Heart right ventricle (tissue), 16 donors: ENCODE data around the gene NAA15. TPM values are rescaled to one million over a fixed set of nuclear protein-coding genes. Genes with fewer than 3 reads are reported as not detected.

ENCODE experiments used
- ATAC-seq, 8 donors: fragments of 200-7000 bp; cut with Tn5 transposase; one replicate each; pipeline ENCODE4 v1.9.1; 2020; ENCODE audit warnings: mild to moderate bottlenecking in 8 of 8, moderate library complexity in 8 of 8, moderate number of reproducible peaks in 1 of 8
- DNase-seq, 2 donors: peaks; one replicate each; pipeline ENCODE4 v3.0.0-alpha.2; 2020
- H3K27ac ChIP-seq, 10 donors: fragments of 200-600 bp; sonication (generic) in 2 of 10; one replicate each; pipeline versions ENCODE4 v1.5.0 to v1.8.0; 2020 to 2022; ENCODE audit warnings: mild to moderate bottlenecking in 3 of 10
- H3K27me3 ChIP-seq, 7 donors: fragments of 200-600 bp; one replicate each; pipeline ENCODE4 v1.8.0; 2021 to 2022; ENCODE audit warnings: mild to moderate bottlenecking in 2 of 7
- H3K36me3 ChIP-seq, 9 donors: fragments of 200-600 bp; sonication (generic) in 1 of 9; one replicate each; pipeline versions ENCODE4 v1.5.0 to v1.8.0; 2020 to 2022; ENCODE audit warnings: mild to moderate bottlenecking in 2 of 9
- H3K4me1 ChIP-seq, 9 donors: fragments of 200-600 bp; sonication (generic) in 1 of 9; one replicate each; pipeline versions ENCODE4 v1.5.0 to v1.8.0; 2020 to 2022; ENCODE audit warnings: mild to moderate bottlenecking in 4 of 9
- H3K4me3 ChIP-seq, 10 donors: fragments of 200-600 bp; sonication (generic) in 2 of 10; one replicate each; pipeline versions ENCODE4 v1.5.0 to v1.8.0; 2020 to 2022; ENCODE audit warnings: mild to moderate bottlenecking in 7 of 10, moderate library complexity in 2 of 10
- H3K9me3 ChIP-seq, 11 donors: fragments of 200-600 bp in 10 of 11; sonication (generic) in 2 of 11; one replicate each; pipeline versions ENCODE4 v1.5.0 to v1.8.0; 2013 to 2022; ENCODE audit warnings: mild to moderate bottlenecking in 2 of 11, control low read depth in 1 of 11, moderate library complexity in 1 of 11
- CTCF ChIP-seq, 9 donors: fragments of 200-600 bp; sonication (generic) in 2 of 9; IDR thresholded peaks; one replicate each; pipeline versions ENCODE4 v1.5.0 to v1.8.0; 2021 to 2022; ENCODE audit warnings: antibody characterized with exemption in 9 of 9, mild to moderate bottlenecking in 5 of 9, moderate library complexity in 1 of 9
- WGBS, 2 donors: extraction: QIAGEN DNeasy Blood & Tissue Kit; methylation state at CpG; one replicate each; pipeline ENCODE4 v1.1.7; 2013; ENCODE audit warnings: inconsistent platforms in 1 of 2; 5-methylcytosine and 5-hydroxymethylcytosine counted together
- intact Hi-C, 10 donors: fragments of 100-400 bp; cut with DNase I; formaldehyde crosslinking; loops; one replicate each; pipeline versions ENCODE4 v1.11.1 to v1.14.2; 2022
- polyA plus RNA-seq, 2 donors: library from polyadenylated mRNA; stranded (reverse); fragments of 200-250 nt; gene quantifications; one replicate each; pipeline ENCODE4 v1.2.3, GENCODE V29; 2013
- total RNA-seq, 10 donors: library from RNA; stranded (reverse); fragmentation: NEBNext Ultra II Directional in 3 of 10; extraction: Animal tissue kit (Norgen Biotek cat#: 25700) in 3 of 10; gene quantifications; one replicate each; pipeline versions ENCODE4 v1.2.1 to v1.2.4, GENCODE V29; 2021 to 2023
- donor health status: Arrhythmogenic right ventricular cardiomyopathy.
- donor health status: ischemic (EF 13 %, LVEDD 7.1; RV severe dilation, severe dysfunction).
- donor health status: healthy with polysubstance abuse.
- donor health status: DM: no; HTN: yes; CAD: no.
- donor health status: DM: no; HTN: no; CAD: no.
- donor health status: ischemic (EF 25% LVEDD 6.9; RV normal size, moderate dysfunction).
- donor health status: ischemic (EF 25% LVEDD 5.7; RV mildly dilated, moderate dysfunction).
- donor health status: healthy.
- donor health status: DM: yes; HTN: yes; CAD: no.
- donor health status: Ischemic cardiomyopathy.
- donor health status: ischemic (EF 35%, LVEDD 5.7; RV mildly dilated, moderate dysfunction).
- donor health status: nonischemic (EF 11% LVEDD 7.7; RV severe dilation, severe dysfunction).
- donor health status: DM: yes; HTN: yes; CAD: no.
- donor health status: PGD.
- donor health status: ischemic (EF 29% LVEDD 5.4; RV normal size, mild dysfunction).
- donor health status: nonischemic (EF 23%, LVEDD 6.1; RV moderate dilation, normal function).

NAA15 gene
- total and polyA plus RNA-seq, 12 donors: 8.2 to 45.4 (median 33.4) TPM

GRCh38 chr4:139469216-139469615 is 167.9 kb downstream of the NAA15 start:
- no peak for TF ChIP-seq CTCF (IDR thresholded peaks at IDR 0.05)
- H3K36me3 ChIP-seq: peaks cover 0 to 22% (median 13%) of the 10 kb centered on the region in 9 donors
- no peak overlapping the region for H3K4me3 ChIP-seq
- H3K27ac ChIP-seq: no peak overlapping the region
- no peaks in the 10 kb centered on the region for H3K27me3 ChIP-seq
- no peak for ATAC-seq
- 90 to 94% methylated on average over 2 of the region's 2 CpGs for WGBS, 2 donors
- DNase-seq: no peak
- intact Hi-C loops: no loop called here
- H3K4me1 ChIP-seq: peaks cover 0 to 5% (median 0%) of the 10 kb centered on the region in 9 donors
- peaks cover 0 to 37% (median 17%) of the 10 kb centered on the region in 11 donors for H3K9me3 ChIP-seq

Other genes starting within 250 kb of the NAA15 start
- 10 to 100 TPM; 31.9 to 43.5 (median 35.7) TPM for gene ELF2, start 124.3 kb upstream of the NAA15 start, total RNA-seq
- 10 to 100 TPM; 13.3 to 15.8 TPM for gene ELF2, start 124.3 kb upstream of the NAA15 start, polyA plus RNA-seq
- 1 to 10 TPM in 5 of 10 donors, under 1 TPM in 4, not detected in 1; 0.36 to 2.3 (median 1.1) TPM for gene MGARP, start 21.3 kb upstream of the NAA15 start, total RNA-seq
- gene MGARP, start 21.3 kb upstream of the NAA15 start, polyA plus RNA-seq: 1 to 10 TPM; 1.5 to 1.7 TPM
- gene NDUFC1, start 972 bp downstream of the NAA15 start, total RNA-seq: 100 to 1,000 TPM; 184 to 248 (median 204) TPM
- gene NDUFC1, start 972 bp downstream of the NAA15 start, polyA plus RNA-seq: 100 to 1,000 TPM; 213 to 266 TPM
- gene RAB33B, start 152.6 kb downstream of the NAA15 start, total RNA-seq: 1 to 10 TPM; 5.6 to 7.5 (median 6.8) TPM
- 1 to 10 TPM; 2.4 to 5.9 TPM for gene RAB33B, start 152.6 kb downstream of the NAA15 start, polyA plus RNA-seq